Large intestine (tissue), 12 donors: ENCODE data around the gene GCNT1. TPM values are rescaled to one million over a fixed set of nuclear protein-coding genes. Genes with fewer than 3 reads are reported as not detected.
A peak's percentile ranks its signal among the peaks of the same experiment; 100 is the strongest.

Experiments
- DNase-seq, 2 donors: peaks; one replicate each; pipeline versions ENCODE4 v3.0.0 to v3.0.0-alpha.2; 2013
- H3K27ac ChIP-seq: one replicate; pipeline ENCODE4 v1.5.1; 2013; ENCODE audit warnings: low read length
- H3K27me3 ChIP-seq: 2 replicates; pipeline ENCODE4 v1.6.1; 2013; ENCODE audit warnings: low read length; ENCODE audit not compliant: control insufficient read depth, insufficient read depth
- H3K36me3 ChIP-seq: 2 replicates; pipeline ENCODE4 v1.6.1; 2013; ENCODE audit warnings: low read length; ENCODE audit not compliant: control insufficient read depth, insufficient read depth
- H3K4me1 ChIP-seq: one replicate; pipeline ENCODE4 v1.6.1; 2013; ENCODE audit warnings: low read length; ENCODE audit not compliant: control insufficient read depth, insufficient read depth
- H3K4me3 ChIP-seq: one replicate; pipeline ENCODE4 v1.5.1; 2013; ENCODE audit warnings: low read length
- H3K9me3 ChIP-seq: one replicate; pipeline ENCODE4 v1.6.1; 2013; ENCODE audit warnings: mild to moderate bottlenecking, low read depth, low read length, moderate library complexity; ENCODE audit not compliant: control insufficient read depth
- WGBS: methylation state at CpG from one replicate; pipeline ENCODE4 v1.1.5; 2013; ENCODE audit warnings: low lambda C conversion rate; ENCODE audit not compliant: insufficient coverage; 5-methylcytosine and 5-hydroxymethylcytosine counted together
- long read RNA-seq, 11 donors: transcript quantifications; one replicate each; lab custom pipeline, GENCODE V29; 2026
- polyA plus RNA-seq: library from polyadenylated mRNA; unstranded; fragments of 120-200 nt; gene quantifications from one replicate; pipeline ENCODE4 v1.2.1, GENCODE V29; 2013

The GCNT1 gene
- 108 TPM for polyA plus RNA-seq
- long read RNA-seq, donor 1, full-length matches to known transcripts: 15 of 20 reads
- long read RNA-seq, donor 1, partial matches to known transcripts: 5 of 20 reads
- long read RNA-seq, donor 1, other reads (novel, unspliced or antisense): 0 of 20 reads
- long read RNA-seq, donor 2, full-length matches to known transcripts: 42 of 77 reads
- long read RNA-seq, donor 2, partial matches to known transcripts: 35 of 77 reads
- long read RNA-seq, donor 2, other reads (novel, unspliced or antisense): 0 of 77 reads
- long read RNA-seq, donor 3: 0 reads
- long read RNA-seq, donor 4, full-length matches to known transcripts: 6 of 6 reads
- long read RNA-seq, donor 4, partial matches to known transcripts: 0 of 6 reads
- long read RNA-seq, donor 4, other reads (novel, unspliced or antisense): 0 of 6 reads
- long read RNA-seq, donor 5, full-length matches to known transcripts: 15 of 20 reads
- long read RNA-seq, donor 5, partial matches to known transcripts: 5 of 20 reads
- long read RNA-seq, donor 5, other reads (novel, unspliced or antisense): 0 of 20 reads
- long read RNA-seq, donor 6, full-length matches to known transcripts: 27 of 27 reads
- long read RNA-seq, donor 6, partial matches to known transcripts: 0 of 27 reads
- long read RNA-seq, donor 6, other reads (novel, unspliced or antisense): 0 of 27 reads
- long read RNA-seq, donor 7, full-length matches to known transcripts: 11 of 11 reads
- long read RNA-seq, donor 7, partial matches to known transcripts: 0 of 11 reads
- long read RNA-seq, donor 7, other reads (novel, unspliced or antisense): 0 of 11 reads
- long read RNA-seq, donor 8, full-length matches to known transcripts: 40 of 87 reads
- long read RNA-seq, donor 8, partial matches to known transcripts: 40 of 87 reads
- long read RNA-seq, donor 8, other reads (novel, unspliced or antisense): 7 of 87 reads
- long read RNA-seq, donor 9, full-length matches to known transcripts: 36 of 36 reads
- long read RNA-seq, donor 9, partial matches to known transcripts: 0 of 36 reads
- long read RNA-seq, donor 9, other reads (novel, unspliced or antisense): 0 of 36 reads
- long read RNA-seq, donor 10, full-length matches to known transcripts: 39 of 39 reads
- long read RNA-seq, donor 10, partial matches to known transcripts: 0 of 39 reads
- long read RNA-seq, donor 10, other reads (novel, unspliced or antisense): 0 of 39 reads
- long read RNA-seq, donor 11, full-length matches to known transcripts: 24 of 24 reads
- long read RNA-seq, donor 11, partial matches to known transcripts: 0 of 24 reads
- long read RNA-seq, donor 11, other reads (novel, unspliced or antisense): 0 of 24 reads

DNA sequence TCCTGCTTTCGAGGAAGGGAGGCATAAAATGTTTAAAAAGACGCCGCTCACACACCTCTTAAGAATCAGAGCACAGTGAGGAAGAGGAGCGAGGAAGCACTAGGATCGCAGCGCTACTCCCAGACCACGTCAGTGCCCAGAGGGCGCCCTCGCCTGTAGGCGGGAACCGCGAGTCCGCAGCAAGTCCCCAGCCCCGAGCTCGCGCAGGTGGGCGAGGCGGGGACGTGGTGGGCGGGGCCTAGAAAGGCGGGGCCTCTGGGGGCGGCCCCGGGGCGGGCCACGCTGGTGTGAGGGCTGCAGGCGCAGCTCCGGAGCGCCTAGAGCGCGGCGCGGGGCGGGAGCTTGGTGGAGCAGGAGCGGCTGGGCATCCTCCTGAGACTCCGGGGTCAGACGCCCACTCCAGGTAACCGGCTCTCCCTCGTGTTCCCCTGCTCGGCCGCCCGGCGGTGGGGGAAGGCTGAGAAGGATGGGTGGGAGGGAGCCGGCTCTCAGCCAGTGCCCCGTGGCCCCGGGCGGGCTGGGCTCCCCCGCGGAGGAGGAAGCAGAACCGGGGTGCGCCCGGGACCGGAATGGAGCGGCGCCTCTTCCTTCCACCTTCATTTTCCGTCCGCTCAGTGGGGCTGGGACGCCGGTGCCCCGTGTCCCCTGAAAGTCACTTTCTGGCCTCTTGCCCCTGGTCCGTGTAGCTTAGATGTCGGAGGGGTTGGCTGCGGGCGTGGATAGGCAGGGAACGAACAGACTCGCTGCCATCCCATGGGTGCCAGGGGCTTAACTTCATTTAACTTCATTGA is at the start of gene GCNT1:
TSS of gene GCNT1 (plus strand) at position 280 of the 791 bp plus-strand sequence. CDS start 43,200 bp downstream, outside the sequence.
- no peaks in the 10 kb centered on the region for H3K9me3 ChIP-seq
- H3K4me3 ChIP-seq: peak within 1 kb of the TSS; percentile 96
- H3K36me3 ChIP-seq: peaks cover 5% of the 10 kb centered on the region
- H3K27ac ChIP-seq: peak within 1 kb of the TSS; percentile 95
- peak; percentile 94 to 97 for DNase-seq
- H3K27me3 ChIP-seq: no peaks in the 10 kb centered on the region
- 0% methylated on average over 1 of the region's 65 CpGs for WGBS
- peaks cover 24% of the 10 kb centered on the region for H3K4me1 ChIP-seq

DNA sequence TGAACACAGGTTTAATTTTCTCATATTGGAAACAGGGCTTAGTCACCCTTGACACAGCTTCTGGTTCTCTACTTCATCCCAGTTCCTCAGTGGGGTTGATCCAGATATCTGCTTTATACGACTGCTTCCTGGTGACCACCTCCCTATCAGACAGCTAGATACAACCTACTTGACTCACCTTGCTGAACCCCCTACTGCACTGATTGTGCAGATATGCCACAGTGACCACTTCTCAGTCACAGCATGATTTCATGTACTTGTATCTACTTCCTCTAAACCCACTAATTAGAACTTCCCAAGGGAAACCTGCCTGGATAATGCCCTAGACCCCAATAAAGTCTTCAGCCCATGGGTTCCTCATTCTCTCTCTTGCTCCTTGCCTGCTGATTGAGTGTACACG is 46.3 kb upstream of the GCNT1 start:
- H3K36me3 ChIP-seq: no peaks in the 10 kb centered on the region
- no peak overlapping the region for H3K27ac ChIP-seq
- no peaks in the 10 kb centered on the region for H3K27me3 ChIP-seq
- no peaks in the 10 kb centered on the region for H3K4me1 ChIP-seq
- 100% methylated on average over 1 of the region's 2 CpGs for WGBS
- no peak overlapping the region for H3K4me3 ChIP-seq
- H3K9me3 ChIP-seq: no peaks in the 10 kb centered on the region
- DNase-seq: no peak

DNA sequence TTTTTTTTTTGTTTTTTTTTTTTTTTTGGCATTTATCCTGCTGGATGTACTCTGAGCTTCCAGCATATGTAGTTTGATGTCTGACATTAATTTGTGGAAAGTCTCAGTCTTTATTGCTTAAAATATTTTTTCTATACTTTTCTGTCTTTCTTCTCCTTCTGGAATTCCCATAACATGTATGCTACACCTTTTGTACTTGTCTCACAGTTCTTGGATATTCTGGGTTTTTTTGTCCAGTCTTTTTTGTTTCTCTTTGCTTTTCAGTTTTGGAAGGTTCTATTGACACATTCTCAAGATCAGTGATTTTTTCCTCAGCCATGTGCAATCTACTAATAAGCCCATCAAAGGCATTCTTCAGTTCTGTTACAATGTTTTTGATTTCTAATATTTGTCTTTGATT is 45.3 kb upstream of the GCNT1 start:
- DNase-seq: no peak
- no peaks in the 10 kb centered on the region for H3K9me3 ChIP-seq
- H3K4me3 ChIP-seq: no peak overlapping the region
- H3K36me3 ChIP-seq: no peaks in the 10 kb centered on the region
- H3K4me1 ChIP-seq: no peaks in the 10 kb centered on the region
- no peaks in the 10 kb centered on the region for H3K27me3 ChIP-seq
- no peak overlapping the region for H3K27ac ChIP-seq

DNA sequence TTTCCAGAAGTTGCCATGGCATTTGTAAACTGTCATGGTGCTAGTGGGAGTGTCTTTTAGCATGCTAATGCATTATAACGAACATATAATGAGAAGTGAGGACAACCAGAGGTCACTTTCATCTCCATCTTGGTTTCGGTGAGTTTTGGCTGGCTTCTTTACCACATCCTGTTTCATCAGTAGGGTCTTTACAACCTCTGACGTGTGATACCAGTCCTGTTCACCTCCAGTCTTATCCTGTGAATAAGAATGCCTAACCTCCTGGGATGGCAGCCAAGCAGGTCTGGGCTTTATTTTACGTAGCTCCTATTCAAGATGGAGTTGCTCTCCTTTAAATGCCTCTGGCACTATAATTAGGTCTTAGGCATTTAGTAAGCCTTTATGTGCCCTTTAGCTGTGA is 44.3 kb upstream of the GCNT1 start:
- no peak for DNase-seq
- H3K27ac ChIP-seq: no peak overlapping the region
- H3K36me3 ChIP-seq: no peaks in the 10 kb centered on the region
- no peak overlapping the region for H3K4me3 ChIP-seq
- H3K9me3 ChIP-seq: no peaks in the 10 kb centered on the region
- H3K27me3 ChIP-seq: no peaks in the 10 kb centered on the region
- no peaks in the 10 kb centered on the region for H3K4me1 ChIP-seq
- WGBS: no CpG with 5 or more reads among the region's 4 CpGs

DNA sequence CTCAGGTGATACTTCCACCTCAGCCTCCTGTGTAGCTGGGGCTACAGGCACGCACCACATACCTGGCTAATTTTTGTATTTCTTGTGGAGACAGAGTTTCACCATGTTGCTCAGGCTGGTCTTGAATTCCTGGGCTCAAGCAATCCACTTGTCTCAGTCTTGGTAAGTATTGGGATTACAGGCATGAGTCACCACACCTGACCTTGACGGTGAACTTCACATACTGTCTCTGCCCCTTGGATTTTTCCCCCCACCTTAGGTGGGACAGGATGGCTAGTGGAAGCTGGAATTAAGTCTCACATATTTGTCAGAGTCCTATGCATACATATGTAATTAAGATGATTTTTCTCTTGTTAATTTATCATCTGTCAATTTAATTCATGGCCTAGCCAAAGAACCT is 43.8 kb upstream of the GCNT1 start:
- Histone ChIP-seq H3K27me3 (no peaks in the 10 kb centered on the region), H3K27ac (no peak overlapping the region), H3K36me3 (no peaks in the 10 kb centered on the region), H3K4me1 (no peaks in the 10 kb centered on the region), H3K9me3 (no peaks in the 10 kb centered on the region), H3K4me3 (no peak overlapping the region)
- DNase-seq: no peak
- no CpG with 5 or more reads among the region's 2 CpGs for WGBS

DNA sequence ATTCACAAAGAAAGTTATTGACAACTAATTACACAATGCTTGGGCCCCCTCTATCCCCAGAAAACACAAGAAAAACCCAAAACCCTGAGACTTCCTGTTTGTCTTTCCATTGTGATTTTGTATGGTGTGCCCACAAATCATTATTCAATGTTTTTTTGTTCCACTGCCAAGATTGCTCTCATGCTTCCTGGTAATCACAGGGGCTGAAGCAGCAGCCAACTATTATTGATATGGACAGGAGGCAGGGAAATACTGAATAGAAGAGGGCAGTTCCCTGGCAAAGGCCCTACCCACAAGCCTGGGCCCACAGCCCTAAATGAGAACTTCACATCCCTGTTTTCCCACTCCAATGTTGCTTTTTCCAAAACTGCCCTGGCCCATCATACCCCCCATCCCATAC is 43.3 kb upstream of the GCNT1 start:
- H3K36me3 ChIP-seq: no peaks in the 10 kb centered on the region
- no peak overlapping the region for H3K27ac ChIP-seq
- no peaks in the 10 kb centered on the region for H3K9me3 ChIP-seq
- H3K4me3 ChIP-seq: no peak overlapping the region
- DNase-seq: no peak
- H3K4me1 ChIP-seq: no peaks in the 10 kb centered on the region
- H3K27me3 ChIP-seq: no peaks in the 10 kb centered on the region

DNA sequence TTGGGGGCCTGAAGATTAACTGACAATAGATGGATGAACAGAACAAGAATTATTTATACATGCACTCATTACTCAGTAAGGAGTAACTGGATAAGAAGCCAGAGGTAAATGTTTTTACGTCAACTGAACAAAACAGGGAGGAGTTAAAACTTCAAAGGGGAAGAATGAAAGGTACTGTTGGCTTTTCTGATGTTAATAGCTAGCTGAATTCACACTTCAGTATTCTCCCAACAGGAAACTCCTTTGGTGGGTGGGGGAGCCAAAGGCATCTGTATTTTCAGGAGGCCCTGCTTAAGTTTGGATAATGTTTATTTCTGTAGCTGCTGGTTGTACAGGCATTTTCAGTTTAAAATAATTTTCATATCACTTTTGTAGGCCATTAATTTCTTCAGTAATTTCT is 41.6 kb upstream of the GCNT1 start:
- Histone ChIP-seq H3K9me3 (no peaks in the 10 kb centered on the region), H3K4me1 (no peaks in the 10 kb centered on the region), H3K4me3 (no peak overlapping the region), H3K27ac (no peak overlapping the region), H3K27me3 (no peaks in the 10 kb centered on the region), H3K36me3 (no peaks in the 10 kb centered on the region)
- 33% methylated on average over 1 of the region's 1 CpG for WGBS
- no peak for DNase-seq

DNA sequence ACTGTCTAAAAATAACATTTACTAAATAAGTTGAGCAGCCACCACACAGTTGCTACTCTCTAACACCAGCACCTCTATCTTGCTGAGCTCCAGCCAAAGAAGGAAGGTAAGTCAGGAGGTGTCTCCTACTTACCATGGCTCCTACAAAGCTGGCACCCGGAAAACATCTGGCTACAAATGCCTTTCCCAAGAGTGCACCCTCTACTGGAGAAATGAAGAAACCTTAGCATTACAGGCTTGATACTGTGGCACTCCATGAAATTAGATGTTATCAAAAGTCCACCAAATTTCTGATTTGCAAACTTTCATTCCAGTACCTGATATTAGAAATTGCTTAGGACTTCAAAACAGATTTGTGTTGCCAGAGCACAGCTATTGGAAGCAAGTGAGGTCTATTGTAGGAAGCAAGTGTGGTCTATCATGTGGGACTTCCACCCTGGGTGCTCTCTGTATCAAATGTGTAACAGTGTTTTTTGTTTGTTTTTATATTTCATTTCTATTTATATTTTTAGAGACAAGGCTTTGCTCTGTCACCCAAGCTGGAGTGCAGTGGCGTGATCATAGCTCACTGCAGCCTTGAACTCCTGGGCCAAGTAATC is 39.1 kb upstream of the GCNT1 start:
- WGBS: no CpG with 5 or more reads among the region's 2 CpGs
- Histone ChIP-seq H3K27ac (no peak overlapping the region), H3K9me3 (no peaks in the 10 kb centered on the region), H3K4me1 (no peaks in the 10 kb centered on the region), H3K4me3 (no peak overlapping the region), H3K27me3 (no peaks in the 10 kb centered on the region), H3K36me3 (no peaks in the 10 kb centered on the region)
- DNase-seq: peak in 1 of 2 donors; percentile 36

DNA sequence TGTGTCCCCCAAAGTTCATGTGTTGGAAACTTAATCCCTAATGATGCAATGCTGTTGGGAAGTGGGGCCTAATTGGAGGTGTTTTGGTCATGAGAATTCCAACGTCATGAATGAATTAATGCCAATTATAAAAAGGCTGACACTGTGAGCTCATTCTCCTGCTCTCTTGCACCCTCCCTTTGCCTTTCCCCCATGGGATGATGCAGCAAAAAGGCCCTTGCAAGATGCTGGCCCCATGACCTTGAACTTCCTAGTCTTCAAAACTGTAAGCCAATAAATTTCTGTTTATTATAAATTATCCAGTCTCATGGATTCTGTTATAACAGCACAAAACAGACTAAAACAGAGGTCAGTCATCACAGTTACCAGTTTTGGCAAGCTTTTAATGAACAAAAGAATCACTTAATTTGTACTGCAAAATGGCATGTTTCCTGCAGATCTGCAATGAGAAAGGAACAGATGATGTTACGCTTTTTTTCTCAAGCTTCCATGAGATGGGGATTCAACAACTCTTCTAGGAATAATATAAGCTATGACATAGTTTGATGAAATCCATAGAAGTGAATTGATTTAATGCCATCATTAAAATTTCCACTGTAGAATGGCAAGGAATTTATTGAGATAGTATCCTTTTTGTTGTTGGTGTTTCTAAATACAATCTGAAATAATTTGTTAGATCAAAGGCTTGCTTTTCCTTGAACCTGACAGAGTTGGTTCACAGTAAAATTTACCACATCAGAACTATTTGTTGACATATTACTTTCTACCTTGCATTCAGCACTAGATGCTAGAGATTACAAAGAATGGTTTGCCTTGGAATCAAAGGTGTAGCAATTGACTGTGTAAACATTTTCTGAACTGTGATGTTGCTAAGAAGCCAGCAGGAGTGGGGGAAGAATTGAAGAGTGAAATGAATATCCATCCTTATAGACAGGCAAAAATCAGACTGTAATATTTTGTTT is 35.5 kb upstream of the GCNT1 start:
- no peaks in the 10 kb centered on the region for H3K27me3 ChIP-seq
- no CpG with 5 or more reads among the region's 2 CpGs for WGBS
- H3K4me1 ChIP-seq: no peaks in the 10 kb centered on the region
- no peaks in the 10 kb centered on the region for H3K9me3 ChIP-seq
- H3K27ac ChIP-seq: no peak overlapping the region
- H3K36me3 ChIP-seq: no peaks in the 10 kb centered on the region
- DNase-seq: no peak
- no peak overlapping the region for H3K4me3 ChIP-seq
